Measurements from ENCODE around the gene BRI3. TPM values are rescaled to one million over a fixed set of nuclear protein-coding genes. Genes with fewer than 3 reads are reported as not detected.

BRI3 gene
- total RNA-seq, 1 donor from 2014 or later = 151 TPM

DNA sequence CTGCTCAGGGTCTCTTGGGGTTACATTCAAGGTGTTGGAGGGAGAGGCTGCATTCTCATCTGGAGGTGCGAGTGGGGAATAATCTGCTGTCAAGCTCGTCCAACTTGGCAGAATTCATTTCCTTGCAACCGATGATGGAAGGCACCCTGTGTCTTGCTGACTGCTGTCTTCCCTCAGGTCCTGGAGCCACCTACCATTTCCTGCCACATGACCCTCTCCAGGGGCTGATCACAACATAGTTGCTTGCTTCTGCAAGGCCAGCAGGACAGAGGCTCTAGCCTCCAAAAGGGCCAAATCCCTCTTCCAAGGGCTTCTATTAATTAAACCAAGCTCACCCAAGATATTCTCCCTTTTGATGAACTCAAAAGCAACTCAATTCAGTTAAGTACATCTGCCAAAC is 14.2 kb upstream of the BRI3 start:
- no peak overlapping the region for H3K27ac Mint-ChIP-seq
- H3K27me3 Mint-ChIP-seq = no peaks in the 10 kb centered on the region
- peaks cover 5% of the 10 kb centered on the region for H3K4me1 Mint-ChIP-seq (ENCODE audit: unreplicated experiment)
- peaks cover 5% of the 10 kb centered on the region for H3K9me3 Mint-ChIP-seq
- no peak overlapping the region for H3K4me3 Mint-ChIP-seq
- no peak for DNase-seq (ENCODE audit: extremely low spot score, unreplicated experiment)
- no peak for TF ChIP-seq CTCF (conservative IDR thresholded peaks at IDR 0.05)
- peaks cover 13% of the 10 kb centered on the region for H3K36me3 Mint-ChIP-seq

DNA sequence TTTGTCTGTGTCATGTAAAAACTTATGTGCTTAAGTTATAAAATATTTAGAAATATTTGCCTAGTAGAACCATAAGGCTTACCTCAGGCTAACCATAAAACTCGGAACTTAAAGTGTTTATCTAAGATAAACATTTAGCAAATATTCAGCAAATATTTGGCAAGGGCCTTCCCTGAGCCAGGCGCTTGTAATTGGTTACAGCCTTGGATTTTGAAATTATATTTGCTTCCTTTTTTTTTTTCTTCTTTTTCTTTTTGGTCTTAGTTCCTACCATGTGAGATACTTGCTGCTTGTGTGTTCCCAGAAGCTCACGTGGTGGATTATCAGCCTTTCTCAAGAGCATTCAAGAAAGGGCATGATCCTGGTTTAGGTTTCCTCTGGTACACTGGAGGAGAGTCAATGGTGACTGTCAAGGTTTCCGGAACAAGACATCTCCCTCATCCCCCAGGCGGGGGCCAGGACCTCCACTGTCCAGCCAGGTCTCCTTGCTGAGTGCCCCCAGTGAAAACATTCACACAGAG is 5.2 kb upstream of the BRI3 start:
- Mint-ChIP-seq H3K9me3 (no peaks in the 10 kb centered on the region), H3K4me3 (no peak overlapping the region), H3K36me3 (no peaks in the 10 kb centered on the region), H3K27me3 (no peaks in the 10 kb centered on the region), H3K4me1 (ENCODE audit: unreplicated experiment) (no peaks in the 10 kb centered on the region), H3K27ac (no peak overlapping the region)
- no peak for DNase-seq (ENCODE audit: extremely low spot score, unreplicated experiment)
- no peak for TF ChIP-seq CTCF (conservative IDR thresholded peaks at IDR 0.05)

DNA sequence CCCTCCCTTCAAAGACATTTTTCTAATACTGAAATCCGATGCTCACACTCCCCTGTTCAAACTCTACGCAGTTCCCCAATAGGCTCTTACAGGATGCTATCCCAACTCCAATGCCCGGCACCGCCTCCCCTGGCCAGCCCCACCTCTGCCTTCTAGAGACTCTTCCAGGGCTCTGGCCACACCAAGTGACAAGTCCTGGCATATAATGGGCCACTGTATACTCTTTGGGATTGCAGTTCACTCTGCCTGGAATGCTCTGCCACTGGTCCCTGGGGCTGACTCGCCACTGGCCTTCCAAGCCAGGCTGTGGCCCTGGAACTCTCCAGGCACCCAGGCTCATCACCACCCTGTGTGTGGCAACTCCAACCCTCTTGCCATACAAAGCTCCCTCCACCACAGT is 3.1 kb upstream of the BRI3 start:
- no peak overlapping the region for H3K4me3 Mint-ChIP-seq
- H3K4me1 Mint-ChIP-seq (ENCODE audit: unreplicated experiment) = peaks cover 10% of the 10 kb centered on the region
- DNase-seq (ENCODE audit: extremely low spot score, unreplicated experiment) = no peak
- no peaks in the 10 kb centered on the region for H3K27me3 Mint-ChIP-seq
- H3K9me3 Mint-ChIP-seq = no peaks in the 10 kb centered on the region
- no peaks in the 10 kb centered on the region for H3K36me3 Mint-ChIP-seq
- TF ChIP-seq CTCF (conservative IDR thresholded peaks at IDR 0.05) = no peak
- H3K27ac Mint-ChIP-seq = peak overlapping the region; percentile 59

DNA sequence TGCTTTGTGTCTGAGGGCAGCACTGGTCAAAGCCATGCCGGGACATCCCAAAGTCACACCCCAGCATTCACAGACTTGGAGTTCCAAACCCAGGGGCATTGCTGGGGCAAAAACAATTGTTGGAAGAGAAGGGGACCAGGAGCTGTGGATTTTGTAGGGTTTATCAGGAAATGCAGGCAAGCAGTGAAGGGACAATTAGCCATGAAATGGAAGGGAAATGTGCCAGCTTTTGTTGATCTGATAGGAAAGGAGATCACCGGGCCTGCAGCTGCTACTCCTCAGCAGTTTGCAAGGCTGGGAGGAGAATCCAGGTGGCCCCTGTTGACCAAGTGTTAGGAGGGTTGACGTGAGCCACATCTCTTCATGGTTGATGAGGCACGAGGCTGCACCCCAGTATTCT is 2.5 kb upstream of the BRI3 start:
- no peak for TF ChIP-seq CTCF (conservative IDR thresholded peaks at IDR 0.05)
- no peak for DNase-seq (ENCODE audit: extremely low spot score, unreplicated experiment)
- peaks cover 10% of the 10 kb centered on the region for H3K4me1 Mint-ChIP-seq (ENCODE audit: unreplicated experiment)
- H3K4me3 Mint-ChIP-seq = peak overlapping the region; percentile 61
- no peaks in the 10 kb centered on the region for H3K9me3 Mint-ChIP-seq
- H3K27me3 Mint-ChIP-seq = no peaks in the 10 kb centered on the region
- H3K27ac Mint-ChIP-seq = peak overlapping the region; percentile 59
- no peaks in the 10 kb centered on the region for H3K36me3 Mint-ChIP-seq

DNA sequence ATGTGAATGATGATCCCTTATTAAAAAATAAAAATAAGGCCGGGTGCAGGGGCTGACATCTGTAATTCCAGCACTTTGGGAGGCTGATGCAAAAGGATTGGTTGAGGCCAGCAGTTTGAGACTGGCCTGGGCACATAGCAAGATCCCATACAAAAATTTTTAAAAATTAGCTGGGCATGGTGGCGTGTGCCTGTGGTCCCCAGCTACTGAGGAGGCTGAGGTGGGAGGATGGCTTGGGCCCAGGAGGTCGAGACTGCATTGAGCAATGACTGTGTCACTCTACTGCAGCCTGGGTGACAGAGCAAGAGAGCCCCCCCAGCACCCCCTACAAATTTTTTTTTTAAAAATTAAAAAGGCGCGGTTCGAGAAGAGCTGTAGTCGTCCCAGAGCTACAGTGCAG is 1.2 kb upstream of the BRI3 start:
- no peaks in the 10 kb centered on the region for H3K36me3 Mint-ChIP-seq
- no peak for TF ChIP-seq CTCF (conservative IDR thresholded peaks at IDR 0.05)
- peak overlapping the region; percentile 94 for H3K27ac Mint-ChIP-seq
- DNase-seq (ENCODE audit: extremely low spot score, unreplicated experiment) = no peak
- H3K4me1 Mint-ChIP-seq (ENCODE audit: unreplicated experiment) = peaks cover 18% of the 10 kb centered on the region
- H3K4me3 Mint-ChIP-seq = peak overlapping the region; percentile 92
- no peaks in the 10 kb centered on the region for H3K9me3 Mint-ChIP-seq
- no peaks in the 10 kb centered on the region for H3K27me3 Mint-ChIP-seq

All from type B pancreatic cell (in vitro differentiated cells).